Measurements from ENCODE around the gene DLK2.

- TF ChIP-seq CTCF (IDR thresholded peaks at IDR 0.05) (no peak), POLR2A (IDR thresholded peaks at IDR 0.05) (no peak)
Observed at GRCh38 chr6:43453831-43454230, 1.5 kb downstream of the DLK2 start.
